HG02981 (cell line): Measurements from ENCODE around the gene CNTNAP2.

Experiments
- ATAC-seq: cut with Tn5 transposase; IDR thresholded peaks from one replicate; pipeline ENCODE4 v1.9.1; 2021; ENCODE audit warnings: mild to moderate bottlenecking, moderate library complexity; ENCODE audit not compliant: unreplicated experiment

CNTNAP2 gene

GRCh38 chr7:147859033-147859432 is 1742.4 kb downstream of the CNTNAP2 start:
- no peak for ATAC-seq

GRCh38 chr7:147859486-147859885 is 1742.9 kb downstream of the CNTNAP2 start:
- no peak for ATAC-seq

- ATAC-seq, result no peak
Observed at GRCh38 chr7:147861058-147861716, 1744.6 kb downstream of the CNTNAP2 start.

- no peak for ATAC-seq
Observed at GRCh38 chr7:147861945-147862344, 1745.3 kb downstream of the CNTNAP2 start.

GRCh38 chr7:147869456-147869855 is 1752.9 kb downstream of the CNTNAP2 start:
- no peak for ATAC-seq

GRCh38 chr7:147878912-147879661 is 1762.5 kb downstream of the CNTNAP2 start:
- ATAC-seq, result no peak

- ATAC-seq, result no peak
Observed at GRCh38 chr7:147885869-147886268, 1769.3 kb downstream of the CNTNAP2 start.

GRCh38 chr7:147894271-147894670 is 1777.7 kb downstream of the CNTNAP2 start:
- no peak for ATAC-seq

GRCh38 chr7:147896121-147896520 is 1779.5 kb downstream of the CNTNAP2 start:
- no peak for ATAC-seq

GRCh38 chr7:147903536-147904218 is 1787.1 kb downstream of the CNTNAP2 start:
- ATAC-seq, result no peak

GRCh38 chr7:147904219-147904576 is 1787.6 kb downstream of the CNTNAP2 start:
- ATAC-seq, result no peak

- ATAC-seq, result no peak
Observed at GRCh38 chr7:147909431-147910148, 1793.0 kb downstream of the CNTNAP2 start.

GRCh38 chr7:147911201-147911601 is 1794.6 kb downstream of the CNTNAP2 start:
- ATAC-seq, result no peak

GRCh38 chr7:147912291-147912690 is 1795.7 kb downstream of the CNTNAP2 start:
- no peak for ATAC-seq

- ATAC-seq, result no peak
Observed at GRCh38 chr7:147912946-147913638, 1796.5 kb downstream of the CNTNAP2 start.

GRCh38 chr7:147915781-147916180 is 1799.2 kb downstream of the CNTNAP2 start:
- ATAC-seq, result no peak

- no peak for ATAC-seq
Observed at GRCh38 chr7:147916573-147916972, 1800.0 kb downstream of the CNTNAP2 start.

- no peak for ATAC-seq
Observed at GRCh38 chr7:147923841-147924240, 1807.2 kb downstream of the CNTNAP2 start.

- ATAC-seq, result no peak
Observed at GRCh38 chr7:147937428-147937827, 1820.8 kb downstream of the CNTNAP2 start.

- no peak for ATAC-seq
Observed at GRCh38 chr7:147941381-147941780, 1824.8 kb downstream of the CNTNAP2 start.

GRCh38 chr7:147944321-147944720 is 1827.7 kb downstream of the CNTNAP2 start:
- ATAC-seq, result no peak
